ENCODE data around the gene DEFB124.

DEFB124 gene

DNA sequence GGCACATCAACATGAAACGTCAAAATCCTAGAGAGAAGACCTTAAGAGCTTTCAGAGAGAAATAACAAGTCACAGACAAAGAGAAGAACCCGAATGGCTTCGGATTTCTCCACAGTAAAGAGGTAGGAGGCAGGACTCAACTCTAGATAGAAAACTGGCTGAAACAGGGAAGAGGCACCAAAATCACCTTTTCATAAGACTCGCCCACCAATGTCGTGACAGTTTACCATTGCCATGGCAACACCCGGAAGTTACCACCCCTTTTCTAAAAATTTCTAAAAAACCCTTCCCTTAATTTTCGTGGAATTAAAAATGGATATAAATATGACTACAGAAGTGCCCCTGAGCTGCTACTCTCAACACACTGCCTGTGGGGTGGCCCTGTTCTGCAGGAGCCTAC is 56.6 kb downstream of the DEFB124 start:
- no peak for DNase-seq

DNA sequence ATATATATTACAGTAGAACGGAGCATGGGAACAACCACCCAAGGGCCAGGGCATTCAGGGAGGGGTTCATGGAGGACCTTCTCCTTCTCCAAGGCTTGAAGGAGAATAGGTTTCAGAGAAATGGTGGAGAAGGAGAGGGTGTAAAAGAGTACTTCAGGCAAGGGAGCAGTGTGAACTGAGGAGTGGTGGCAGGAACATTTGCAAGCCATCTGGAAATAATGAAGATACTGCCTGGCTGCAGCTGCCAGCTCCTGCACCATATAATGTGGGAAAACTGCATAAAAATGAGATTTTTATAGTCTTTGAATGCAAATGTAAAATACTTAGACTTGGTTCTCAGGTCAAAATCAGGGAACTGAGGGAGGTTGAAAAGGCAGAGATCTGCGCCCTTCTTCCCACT is 59.3 kb downstream of the DEFB124 start:
- DNase-seq, result no peak

Measured in activated gamma-delta T cell (primary cell).